Bronchus fibroblast of lung (primary cell): ENCODE results near the gene PCNX1. TPM values are rescaled to one million over a fixed set of nuclear protein-coding genes. Genes with fewer than 3 reads are reported as not detected.

Source experiments
- total RNA-seq: library from RNA; depleted of rRNA; stranded (reverse); fragments of >200 nt; gene quantifications from 2 replicates; pipeline ENCODE4 v1.2.3, GENCODE V29; 2015

PCNX1 gene
- total RNA-seq, result 10.1 and 13.6 TPM in 2 replicates

GRCh38 chr14:70907176-70907995, at the start of gene PCNX1:
Gene PCNX1, plus strand, starts transcription at chr14:70907459. Its CDS starts 392 bp downstream, at chr14:70907851.

Other genes with a start within 250 kb of the PCNX1 start
- 0.45 and 0.84 TPM in 2 replicates for gene MAP3K9, start 97.9 kb upstream of the PCNX1 start, total RNA-seq